KMS-11 (cell line): ENCODE results near the gene JMJD1C.

ENCODE experiments used
- H2AFZ ChIP-seq: fragments of 200-600 bp; sonication (generic); 2 replicates; pipeline ENCODE4 v1.6.1; 2016; ENCODE audit warnings: antibody characterized with exemption, mixed run types, low read depth
- H3K27ac ChIP-seq: fragments of 200-600 bp; sonication (generic); 2 replicates; pipeline ENCODE4 v1.6.1; 2016; ENCODE audit warnings: mild to moderate bottlenecking, mixed run types
- H3K27me3 ChIP-seq: fragments of 200-600 bp; sonication (generic); 2 replicates; pipeline ENCODE4 v1.6.1; 2017; ENCODE audit warnings: mild to moderate bottlenecking, low read depth, mixed run types, moderate library complexity; ENCODE audit not compliant: insufficient read depth
- H3K36me3 ChIP-seq: fragments of 200-600 bp; sonication (generic); 2 replicates; pipeline ENCODE4 v1.6.1; 2017; ENCODE audit warnings: mild to moderate bottlenecking, mixed run types; ENCODE audit not compliant: insufficient read depth
- H3K4me1 ChIP-seq: fragments of 200-600 bp; sonication (generic); 2 replicates; pipeline ENCODE4 v1.6.1; 2016; ENCODE audit warnings: mild to moderate bottlenecking, low read depth, mixed run types; ENCODE audit not compliant: poor library complexity, severe bottlenecking
- H3K4me2 ChIP-seq: fragments of 200-600 bp; sonication (generic); 2 replicates; pipeline ENCODE4 v1.7.0; 2016; ENCODE audit warnings: mild to moderate bottlenecking, mixed run types
- H3K4me3 ChIP-seq: fragments of 200-600 bp; sonication (generic); IDR thresholded peaks from 2 replicates; pipeline ENCODE4 v1.6.1; 2017; ENCODE audit warnings: low read depth, low read length, mixed read lengths; ENCODE audit not compliant: insufficient read depth
- H3K79me2 ChIP-seq: fragments of 200-600 bp; sonication (generic); 2 replicates; pipeline ENCODE4 v1.6.1; 2016; ENCODE audit warnings: low read depth, mixed run types; ENCODE audit not compliant: insufficient read depth
- H3K9ac ChIP-seq: fragments of 200-600 bp; sonication (generic); 2 replicates; pipeline ENCODE4 v1.6.1; 2016; ENCODE audit warnings: mild to moderate bottlenecking, mixed run types
- H4K20me1 ChIP-seq: fragments of 200-600 bp; sonication (generic); 2 replicates; pipeline ENCODE4 v1.6.1; 2016; ENCODE audit warnings: mild to moderate bottlenecking, mixed run types; ENCODE audit not compliant: insufficient read depth
- TF ChIP-seq, protein P1 (sequence below): fragments of 200-600 bp; sonication (generic); conservative IDR thresholded peaks from 2 replicates; pipeline ENCODE4 v1.6.1; 2017; ENCODE audit warnings: low read depth, mild to moderate bottlenecking, antibody characterized with exemption, low read length, moderate library complexity, mixed read lengths

JMJD1C gene

GRCh38 chr10:63323701-63324494, 141.9 kb downstream of the JMJD1C start:
- Histone ChIP-seq H3K9ac (no peak overlapping the region), H2AFZ (no peak overlapping the region), H3K4me1 (no peaks in the 10 kb centered on the region), H3K4me2 (no peak overlapping the region), H3K79me2 (no peaks in the 10 kb centered on the region), H3K27me3 (no peaks in the 10 kb centered on the region), H4K20me1 (no peaks in the 10 kb centered on the region), H3K4me3 (no peak overlapping the region), H3K27ac (no peak overlapping the region), H3K36me3 (no peaks in the 10 kb centered on the region)
- TF ChIP-seq, protein P1, sequence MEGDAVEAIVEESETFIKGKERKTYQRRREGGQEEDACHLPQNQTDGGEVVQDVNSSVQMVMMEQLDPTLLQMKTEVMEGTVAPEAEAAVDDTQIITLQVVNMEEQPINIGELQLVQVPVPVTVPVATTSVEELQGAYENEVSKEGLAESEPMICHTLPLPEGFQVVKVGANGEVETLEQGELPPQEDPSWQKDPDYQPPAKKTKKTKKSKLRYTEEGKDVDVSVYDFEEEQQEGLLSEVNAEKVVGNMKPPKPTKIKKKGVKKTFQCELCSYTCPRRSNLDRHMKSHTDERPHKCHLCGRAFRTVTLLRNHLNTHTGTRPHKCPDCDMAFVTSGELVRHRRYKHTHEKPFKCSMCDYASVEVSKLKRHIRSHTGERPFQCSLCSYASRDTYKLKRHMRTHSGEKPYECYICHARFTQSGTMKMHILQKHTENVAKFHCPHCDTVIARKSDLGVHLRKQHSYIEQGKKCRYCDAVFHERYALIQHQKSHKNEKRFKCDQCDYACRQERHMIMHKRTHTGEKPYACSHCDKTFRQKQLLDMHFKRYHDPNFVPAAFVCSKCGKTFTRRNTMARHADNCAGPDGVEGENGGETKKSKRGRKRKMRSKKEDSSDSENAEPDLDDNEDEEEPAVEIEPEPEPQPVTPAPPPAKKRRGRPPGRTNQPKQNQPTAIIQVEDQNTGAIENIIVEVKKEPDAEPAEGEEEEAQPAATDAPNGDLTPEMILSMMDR: no peak

DNA sequence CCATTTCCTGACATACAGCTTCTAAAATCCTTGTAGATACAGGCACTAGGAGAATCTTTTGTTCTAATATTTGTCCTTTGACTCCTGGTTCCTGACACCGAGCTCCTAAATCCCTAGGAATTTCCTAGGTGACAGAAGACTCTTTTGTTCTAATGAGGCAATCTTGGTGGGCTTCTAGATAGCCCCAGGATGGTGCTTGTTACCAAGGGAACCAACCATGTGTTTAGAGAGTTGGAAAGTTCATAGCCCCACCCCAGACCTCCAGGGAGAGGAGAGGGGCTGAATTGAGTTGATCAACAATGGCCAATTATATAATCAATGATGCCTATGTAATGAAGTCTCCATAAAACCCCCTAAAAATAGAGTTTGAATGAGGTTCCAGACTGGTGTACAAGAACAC, 145.1 kb downstream of the JMJD1C start:
- no peaks in the 10 kb centered on the region for H4K20me1 ChIP-seq
- no peaks in the 10 kb centered on the region for H3K4me1 ChIP-seq
- H2AFZ ChIP-seq: no peak overlapping the region
- no peak overlapping the region for H3K4me2 ChIP-seq
- no peak overlapping the region for H3K9ac ChIP-seq
- H3K27ac ChIP-seq: no peak overlapping the region
- no peaks in the 10 kb centered on the region for H3K79me2 ChIP-seq
- TF ChIP-seq, protein P1: no peak
- no peak overlapping the region for H3K4me3 ChIP-seq
- no peaks in the 10 kb centered on the region for H3K36me3 ChIP-seq
- H3K27me3 ChIP-seq: no peaks in the 10 kb centered on the region

- no peaks in the 10 kb centered on the region for H4K20me1 ChIP-seq
- TF ChIP-seq, protein P1: no peak
- no peaks in the 10 kb centered on the region for H3K36me3 ChIP-seq
- H3K9ac ChIP-seq: no peak overlapping the region
- no peaks in the 10 kb centered on the region for H3K79me2 ChIP-seq
- H3K27me3 ChIP-seq: no peaks in the 10 kb centered on the region
- no peaks in the 10 kb centered on the region for H3K4me1 ChIP-seq
- no peak overlapping the region for H3K4me2 ChIP-seq
- H3K27ac ChIP-seq: no peak overlapping the region
- no peak overlapping the region for H2AFZ ChIP-seq
- no peak overlapping the region for H3K4me3 ChIP-seq
Observed at GRCh38 chr10:63319231-63319630, 146.5 kb downstream of the JMJD1C start.

- Histone ChIP-seq H3K4me3 (no peak overlapping the region), H3K4me2 (no peak overlapping the region), H3K36me3 (no peaks in the 10 kb centered on the region), H3K79me2 (no peaks in the 10 kb centered on the region), H3K9ac (no peak overlapping the region), H3K4me1 (no peaks in the 10 kb centered on the region), H3K27me3 (no peaks in the 10 kb centered on the region), H2AFZ (no peak overlapping the region), H4K20me1 (no peaks in the 10 kb centered on the region), H3K27ac (no peak overlapping the region)
- TF ChIP-seq, protein P1: no peak
Observed at GRCh38 chr10:63318491-63318890, 147.3 kb downstream of the JMJD1C start.
